IMR-90 (cell line): ENCODE data around the gene NCOA7. TPM values are rescaled to one million over a fixed set of nuclear protein-coding genes. Genes with fewer than 3 reads are reported as not detected.

Source experiments
- ATAC-seq: fragments of 200-7000 bp; cut with Tn5 transposase; 2 replicates; pipeline ENCODE4 v1.9.1; 2020; ENCODE audit warnings: low read depth, mild to moderate bottlenecking, moderate library complexity
- BruUV-seq: library from RNA; stranded (reverse); fragments of 400-500 nt; replicated peaks from 2 replicates; lab custom pipeline; 2021; lab: Mats Ljungman, UMichigan
- CTCF ChIA-PET: fragments of 300-600 bp; formaldehyde crosslinking; extraction: SDS; loops from one replicate; lab custom pipeline; 2021; ENCODE audit warnings: antibody characterized with exemption; lab: Yijun Ruan, JAX
- POLR2A ChIA-PET: fragments of 300-600 bp; sonication (Branson Sonifier 250); formaldehyde crosslinking; loops from one replicate; lab custom pipeline; 2022; ENCODE audit warnings: antibody characterized with exemption; ENCODE audit not compliant: unreplicated experiment; lab: Charles Lee
- DNase-seq: peaks from one replicate; pipeline ENCODE4 v3.0.0; 2013
- H2AFZ ChIP-seq: replicated peaks from 2 replicates; pipeline ENCODE3; 2013; ENCODE audit warnings: low read length, mild to moderate bottlenecking; ENCODE audit not compliant: poor library complexity
- H2AK5ac ChIP-seq: 2 replicates; pipeline ENCODE4 v1.6.1; 2013; ENCODE audit warnings: low read depth, low read length, inconsistent platforms
- H2AK9ac ChIP-seq: replicated peaks from 2 replicates; pipeline ENCODE3; 2013; ENCODE audit warnings: mild to moderate bottlenecking, low read depth, low read length, moderate library complexity; ENCODE audit not compliant: poor library complexity
- H2BK120ac ChIP-seq: 2 replicates; pipeline ENCODE4 v1.6.1; 2013; ENCODE audit warnings: low read depth, low read length, inconsistent platforms
- H2BK15ac ChIP-seq: 3 replicates; pipeline ENCODE4 v1.6.1; 2013; ENCODE audit warnings: low read depth, low read length, inconsistent platforms
- H2BK20ac ChIP-seq: 2 replicates; pipeline ENCODE4 v1.6.1; 2013; ENCODE audit warnings: low read depth, mild to moderate bottlenecking, inconsistent platforms, low read length, moderate library complexity
- H2BK5ac ChIP-seq: 2 replicates; pipeline ENCODE4 v1.6.1; 2013; ENCODE audit warnings: mild to moderate bottlenecking, low read depth, low read length, inconsistent platforms; ENCODE audit not compliant: poor library complexity, severe bottlenecking
- H3K14ac ChIP-seq: replicated peaks from 2 replicates; pipeline ENCODE4 v1.6.1; 2013; ENCODE audit warnings: low read depth, low read length, inconsistent platforms
- H3K18ac ChIP-seq: 2 replicates; pipeline ENCODE4 v1.6.1; 2013; ENCODE audit warnings: low read depth, low read length, control low read depth
- H3K23ac ChIP-seq: 2 replicates; pipeline ENCODE4 v1.6.1; 2013; ENCODE audit warnings: low read depth, low read length, inconsistent platforms
- H3K27ac ChIP-seq: 2 replicates; pipeline ENCODE4 v1.5.1; 2013; ENCODE audit warnings: mild to moderate bottlenecking, control low read depth, low read length; ENCODE audit not compliant: insufficient read depth
- H3K27me3 ChIP-seq: 2 replicates; pipeline ENCODE4 v1.6.1; 2013; ENCODE audit warnings: low read length; ENCODE audit not compliant: control insufficient read depth, insufficient read depth
- H3K36me3 ChIP-seq: 2 replicates; pipeline ENCODE4 v1.6.1; 2013; ENCODE audit warnings: low read length, mixed read lengths; ENCODE audit not compliant: control insufficient read depth, insufficient read depth
- H3K4ac ChIP-seq: 2 replicates; pipeline ENCODE4 v1.6.1; 2013; ENCODE audit warnings: low read depth, low read length, inconsistent platforms
- H3K4me1 ChIP-seq: 2 replicates; pipeline ENCODE4 v1.6.1; 2013; ENCODE audit warnings: low read length, mixed read lengths; ENCODE audit not compliant: control insufficient read depth, insufficient read depth
- H3K4me2 ChIP-seq: 2 replicates; pipeline ENCODE4 v1.6.1; 2013; ENCODE audit warnings: low read depth, mild to moderate bottlenecking, control low read depth, low read length, moderate library complexity
- H3K4me3 ChIP-seq: 2 replicates; pipeline ENCODE4 v1.5.1; 2013; ENCODE audit warnings: low read depth, mild to moderate bottlenecking, control low read depth, low read length, moderate library complexity; ENCODE audit not compliant: insufficient read depth
- H3K56ac ChIP-seq: 2 replicates; pipeline ENCODE4 v1.6.1; 2013; ENCODE audit warnings: low read length, inconsistent platforms; ENCODE audit not compliant: insufficient read depth; ENCODE audit errors: extremely low read depth
- H3K79me1 ChIP-seq, 2 experiments: 2 replicates each; pipeline ENCODE4 v1.6.1; 2013; ENCODE audit warnings: low read length in 2 of 2, inconsistent platforms in 1 of 2, low read depth in 1 of 2
- H3K9ac ChIP-seq: 2 replicates; pipeline ENCODE4 v1.6.1; 2013; ENCODE audit warnings: low read depth, low read length, control low read depth
- H3K9me1 ChIP-seq: 2 replicates; pipeline ENCODE4 v1.6.1; 2013; ENCODE audit warnings: low read length, inconsistent platforms; ENCODE audit not compliant: insufficient read depth
- H3K9me3 ChIP-seq: 2 replicates; pipeline ENCODE4 v1.6.1; 2013; ENCODE audit warnings: low read length; ENCODE audit not compliant: control insufficient read depth, insufficient read depth
- H4K20me1 ChIP-seq: 2 replicates; pipeline ENCODE4 v1.6.1; 2013; ENCODE audit warnings: low read length, inconsistent platforms; ENCODE audit not compliant: insufficient read depth
- H4K5ac ChIP-seq: 2 replicates; pipeline ENCODE4 v1.6.1; 2013; ENCODE audit warnings: mild to moderate bottlenecking, low read depth, low read length, control low read depth
- H4K8ac ChIP-seq, 2 experiments: 2 replicates each; pipeline ENCODE4 v1.6.1; 2013; ENCODE audit warnings: low read depth in 2 of 2, low read length in 2 of 2, control low read depth in 1 of 2, inconsistent platforms in 1 of 2
- H4K91ac ChIP-seq: 2 replicates; pipeline ENCODE4 v1.6.1; 2013; ENCODE audit warnings: low read depth, low read length, inconsistent platforms; ENCODE audit not compliant: insufficient read depth
- BHLHE40 ChIP-seq: fragments of 150-350 bp; IDR thresholded peaks from 2 replicates; pipeline ENCODE4 v1.6.1; 2016; ENCODE audit warnings: mild to moderate bottlenecking, low read depth, low read length
- MAFK ChIP-seq: IDR thresholded peaks from 2 replicates; pipeline ENCODE4 v1.6.1; 2012; ENCODE audit warnings: low read depth, low read length, improper control_type of control experiment
- NFE2L2 ChIP-seq: fragments of 150-350 bp; IDR thresholded peaks from 2 replicates; pipeline ENCODE4 v1.6.1; 2016; ENCODE audit warnings: low read depth, mild to moderate bottlenecking, low read length
- RFX5 ChIP-seq: IDR thresholded peaks from 2 replicates; pipeline ENCODE4 v1.8.0; 2012; ENCODE audit warnings: low read depth, mild to moderate bottlenecking, low read length, moderate library complexity
- WGBS, 2 experiments: methylation state at CpG; one replicate each; pipeline versions ENCODE4 v1.1.5 to v1.1.7; 2013; ENCODE audit warnings: missing lambda C conversion rate in 2 of 2; ENCODE audit not compliant: insufficient read length in 1 of 2; ENCODE audit errors: extremely low coverage in 2 of 2; 5-methylcytosine and 5-hydroxymethylcytosine counted together
- dilution Hi-C: fragments of 300-500 bp; cut with HindIII; formaldehyde crosslinking; loops from one replicate; pipeline ENCODE4 v1.14.3; 2018; ENCODE audit warnings: low sequenced_read_pairs; ENCODE audit not compliant: unreplicated experiment
- in situ Hi-C: fragments of 300-500 bp; cut with MboI; formaldehyde crosslinking; loops from 3 replicates; pipeline ENCODE4 v1.14.3; 2019; ENCODE audit warnings: low sequenced_read_pairs, inconsistent platforms, mixed read lengths
- intact Hi-C: fragments of 100-400 bp; cut with micrococcal nuclease; formaldehyde crosslinking; loops from 2 replicates; pipeline ENCODE4 v1.10.0; 2022
- polyA plus RNA-seq, 3 experiments: library from polyadenylated mRNA; depleted of rRNA; stranded (reverse); fragments of >200 nt; gene quantifications; 2 replicates each; pipeline ENCODE4 v1.2.3, GENCODE V29; 2012; ENCODE audit warnings: low replicate concordance in 1 of 3
- total RNA-seq: library from RNA; depleted of rRNA; stranded (reverse); fragments of >200 nt; gene quantifications from 2 replicates; pipeline ENCODE4 v1.2.3, GENCODE V29; 2012

The NCOA7 gene
- total and polyA plus RNA-seq, 2 of the 4 experiments (the other 2 are of a cell fraction) = 12.6 to 12.9 TPM

DNA sequence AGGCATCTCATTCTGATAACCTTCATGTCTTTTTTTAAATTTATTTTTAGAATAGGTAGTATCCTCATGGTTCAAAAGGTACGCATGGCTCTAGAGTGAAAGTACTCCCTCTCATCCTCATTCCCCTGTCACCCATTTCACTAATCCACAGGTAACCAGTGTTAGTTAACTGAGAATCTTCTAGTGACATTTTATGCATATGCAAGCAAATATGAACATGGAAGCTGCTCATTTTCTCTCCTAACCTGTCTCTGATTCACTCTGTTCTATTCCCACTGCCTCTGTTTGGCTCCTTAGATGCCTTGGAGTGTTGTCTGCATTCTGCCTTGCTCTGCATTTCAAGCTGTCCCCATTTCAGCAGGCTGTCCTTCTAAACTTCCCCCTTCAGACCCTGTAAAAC, 4.5 kb downstream of the NCOA7 start:
- H4K5ac ChIP-seq = no peak overlapping the region
- peaks cover 6% of the 10 kb centered on the region; the same call in 1 of the 2 replicates for H3K9me1 ChIP-seq
- POLR2A ChIA-PET = no interaction called here
- H3K9me3 ChIP-seq = no peaks in the 10 kb centered on the region
- H2BK20ac ChIP-seq = no peak overlapping the region
- no TSS peak for BruUV-seq
- no peak overlapping the region for H3K4me2 ChIP-seq
- DNase-seq (no peak), ATAC-seq (no peak)
- H2BK120ac ChIP-seq = no peak overlapping the region
- H3K4ac ChIP-seq = no peak overlapping the region
- H3K18ac ChIP-seq = 0 out of 2 replicates have a peak overlapping the region, but pooled peaks have one; percentile 26
- H2AK9ac ChIP-seq = no peak overlapping the region
- peaks cover 4% of the 10 kb centered on the region for H3K4me1 ChIP-seq
- H2AK5ac ChIP-seq = no peak overlapping the region
- no peak overlapping the region for H2BK15ac ChIP-seq
- WGBS, 2 experiments = no CpG with 5 or more reads among the region's 1 CpG
- no peak overlapping the region for H4K8ac ChIP-seq
- H3K23ac ChIP-seq = no peak overlapping the region
- no peak overlapping the region for H3K56ac ChIP-seq
- intact Hi-C loops (no loop called here), in situ Hi-C loops (no loop called here), dilution Hi-C loops (no loop called here)
- H3K4me3 ChIP-seq = no peak overlapping the region
- H3K79me1 ChIP-seq = peaks cover 12 to 36% of the 10 kb centered on the region in 2 experiments
- CTCF ChIA-PET = interaction anchor here (1.0 to 1.2 kb wide), 2 partner anchors 14 to 485 kb away, joined by 3 to 4 read pairs; no protein-coding TSS in a partner anchor
- no peak overlapping the region for H4K91ac ChIP-seq
- H3K27ac ChIP-seq = no peak overlapping the region
- no peak overlapping the region for H2AFZ ChIP-seq
- no peak overlapping the region for H3K9ac ChIP-seq
- H3K14ac ChIP-seq = no peak overlapping the region
- no peaks in the 10 kb centered on the region for H3K27me3 ChIP-seq
- no peaks in the 10 kb centered on the region for H3K36me3 ChIP-seq
- TF ChIP-seq MAFK (peak; percentile 52; the same call in 1 of the 2 replicates), NFE2L2 (no peak), BHLHE40 (no peak), RFX5 (no peak)
- no peak overlapping the region for H2BK5ac ChIP-seq
- H4K20me1 ChIP-seq = no peaks in the 10 kb centered on the region
